Testis (tissue), 3 donors: ENCODE data around the gene SMAD7. TPM values are rescaled to one million over a fixed set of nuclear protein-coding genes. Genes with fewer than 3 reads are reported as not detected.

Source experiments
- DNase-seq: peaks from one replicate; pipeline ENCODE4 v3.0.0-alpha.2; 2019
- H3K27ac ChIP-seq, 2 donors: fragments of 200-600 bp; sonication (generic); one replicate each; pipeline ENCODE4 v1.5.1; 2019
- H3K27me3 ChIP-seq: fragments of 200-600 bp; sonication (generic); one replicate; pipeline ENCODE4 v1.5.1; 2019
- H3K36me3 ChIP-seq: fragments of 200-600 bp; sonication (generic); one replicate; pipeline ENCODE4 v1.5.1; 2017; ENCODE audit warnings: low read depth; ENCODE audit errors: missing control alignments
- H3K4me1 ChIP-seq: fragments of 200-600 bp; sonication (generic); one replicate; pipeline ENCODE4 v1.5.1; 2019
- H3K4me3 ChIP-seq, 2 donors: fragments of 200-600 bp; sonication (generic); one replicate each; pipeline ENCODE4 v1.5.1; 2017 to 2019
- H3K9me3 ChIP-seq: fragments of 200-600 bp; sonication (generic); one replicate; pipeline ENCODE4 v1.5.1; 2017
- CTCF ChIP-seq, 3 experiments: fragments of 450-650 bp in 2 of 3; fragments of 200-600 bp in 1 of 3; sonication (generic) in 1 of 3; IDR thresholded peaks; one replicate each; pipeline ENCODE4 v1.5.1; 2016 to 2019; ENCODE audit warnings: antibody characterized with exemption in 3 of 3, mild to moderate bottlenecking in 2 of 3, moderate library complexity in 1 of 3
- POLR2A ChIP-seq: fragments of 450-650 bp; IDR thresholded peaks from one replicate; pipeline ENCODE4 v1.6.1; 2017; ENCODE audit warnings: antibody characterized with exemption, mild to moderate bottlenecking, moderate library complexity
- WGBS, 2 donors: methylation state at CpG; one replicate each; pipeline ENCODE4 v1.1.5; 2018; 5-methylcytosine and 5-hydroxymethylcytosine counted together
- intact Hi-C: fragments of 100-400 bp; cut with DNase I; formaldehyde crosslinking; loops from one replicate; pipeline ENCODE4 v1.15.1; 2023; ENCODE audit warnings: low total_unique reads
- polyA plus RNA-seq: library from polyadenylated mRNA; stranded (reverse); fragments of 350-450 nt; fragmentation: Illumina TruSeq; extraction: RNeasy Lipid Tissue Mini Kit (QIAGEN cat#74804); gene quantifications from one replicate; pipeline ENCODE4 v1.2.3, GENCODE V29; 2014; ENCODE audit warnings: low read depth, low replicate concordance; ENCODE audit not compliant: insufficient read depth
- total RNA-seq, 2 donors: library from RNA; depleted of rRNA; stranded (reverse); fragments of >200 nt; gene quantifications; one replicate each; pipeline ENCODE4 v1.2.3, GENCODE V29; 2016

Gene SMAD7
- total and polyA plus RNA-seq, 3 donors from 2014 or later: 7.5 to 14.6 (median 9.8) TPM

DNA sequence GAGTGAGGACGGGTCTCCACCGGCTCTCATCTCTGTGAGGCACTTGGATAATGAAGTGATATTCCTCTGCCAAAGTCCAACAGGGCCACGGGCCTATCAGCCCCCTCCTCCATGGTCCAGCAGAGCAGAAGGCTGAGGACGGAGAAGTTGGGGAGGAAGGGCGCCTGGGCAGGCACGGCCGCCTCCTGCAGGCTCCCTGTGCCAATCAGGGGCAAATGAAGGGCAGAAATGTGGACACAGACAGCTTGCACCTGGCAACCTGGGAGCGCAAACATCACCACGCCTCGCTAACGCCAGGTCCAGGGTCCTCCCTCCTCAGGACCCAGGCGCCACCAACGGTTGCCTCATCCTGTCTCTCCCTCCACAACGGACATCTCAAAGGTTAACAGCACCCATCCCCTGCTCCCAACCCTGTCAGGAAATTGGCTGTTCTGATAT lies 24.3 kb downstream of the SMAD7 start:
- Histone ChIP-seq H3K4me3 (no peak overlapping the region), H3K27me3 (no peaks in the 10 kb centered on the region), H3K4me1 (peaks cover 71% of the 10 kb centered on the region), H3K9me3 (no peaks in the 10 kb centered on the region), H3K36me3 (no peaks in the 10 kb centered on the region), H3K27ac (no peak overlapping the region)
- TF ChIP-seq POLR2A (no peak), CTCF (IDR thresholded peaks at IDR 0.05) (no peak)
- WGBS, 2 donors: 86 to 88% methylated on average over 14 of the region's 14 CpGs
- intact Hi-C loops: no loop called here
- no peak for DNase-seq

DNA sequence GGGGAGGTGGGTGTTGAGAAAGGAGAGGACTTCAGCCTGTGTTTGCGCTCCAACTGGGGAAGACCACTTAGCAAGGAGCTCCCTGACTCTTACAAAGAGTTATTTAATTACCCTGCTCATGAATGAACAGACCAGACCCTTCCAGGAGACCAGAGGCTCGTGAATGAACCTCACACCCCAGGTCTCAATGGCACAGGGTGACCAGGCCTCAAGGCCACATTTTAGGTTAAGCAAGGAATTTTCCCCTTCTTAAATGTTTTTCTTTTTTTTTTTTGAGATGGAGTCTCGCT lies 25.3 kb downstream of the SMAD7 start:
- H3K4me3 ChIP-seq: no peak overlapping the region
- peaks cover 67% of the 10 kb centered on the region for H3K4me1 ChIP-seq
- H3K27me3 ChIP-seq: no peaks in the 10 kb centered on the region
- no peaks in the 10 kb centered on the region for H3K36me3 ChIP-seq
- TF ChIP-seq POLR2A (no peak), CTCF (IDR thresholded peaks at IDR 0.05) (no peak)
- peak overlapping the region; percentile 37 to 66 for H3K27ac ChIP-seq
- intact Hi-C loops: no loop called here
- WGBS, 2 donors: 49 to 75% methylated on average over 3 of the region's 3 CpGs
- DNase-seq: no peak
- no peaks in the 10 kb centered on the region for H3K9me3 ChIP-seq

DNA sequence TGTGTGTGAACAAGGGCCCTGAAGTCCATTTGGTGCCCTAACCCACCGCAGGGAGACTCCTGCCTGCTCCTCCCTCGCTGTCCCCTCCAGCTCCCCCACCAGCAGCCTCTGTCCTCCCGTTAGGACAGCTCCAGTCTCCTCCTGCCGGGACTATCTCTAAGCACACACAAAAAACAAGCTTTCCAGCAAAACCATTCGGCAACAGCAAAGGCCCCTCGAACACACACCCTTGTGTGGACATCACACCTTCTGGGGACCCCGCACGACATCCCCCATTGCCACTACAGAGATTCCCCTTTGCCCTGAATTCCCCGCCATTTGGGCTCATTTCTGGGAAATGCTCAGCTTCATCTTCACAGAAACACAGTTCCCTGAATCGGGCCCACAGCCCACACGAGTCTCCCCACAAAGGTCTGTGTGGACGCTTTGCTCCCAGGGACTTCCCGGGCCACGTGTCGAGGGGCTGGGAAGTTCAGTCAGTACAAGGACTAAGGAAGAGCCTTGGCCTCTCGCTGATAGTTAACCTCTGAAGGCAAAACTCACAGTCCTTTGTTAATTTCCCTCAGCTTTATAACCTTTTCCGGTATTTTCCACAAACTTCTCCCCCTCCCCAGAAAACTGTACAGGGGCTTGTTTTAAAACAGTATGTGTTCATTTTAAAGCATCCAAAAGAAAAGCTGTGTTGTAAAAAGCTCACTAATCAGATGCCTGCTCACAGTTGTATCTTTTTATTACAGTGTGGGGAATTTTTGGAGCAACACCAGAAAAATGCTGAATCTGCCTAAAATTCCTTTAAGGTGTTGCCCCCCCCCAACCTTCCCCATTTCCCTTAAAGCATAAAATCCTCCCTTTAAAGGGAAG lies 25.9 kb downstream of the SMAD7 start:
- no peak for TF ChIP-seq CTCF (IDR thresholded peaks at IDR 0.05)
- TF ChIP-seq POLR2A: no peak
- DNase-seq: peak; percentile 55
- Histone ChIP-seq H3K4me3 (no peak overlapping the region), H3K36me3 (no peaks in the 10 kb centered on the region), H3K27me3 (no peaks in the 10 kb centered on the region), H3K9me3 (no peaks in the 10 kb centered on the region), H3K27ac (peak overlapping the region; percentile 37 to 66), H3K4me1 (peaks cover 61% of the 10 kb centered on the region)
- 32 to 44% methylated on average over 14 to 17 of the region's 17 CpGs for WGBS, 2 donors
- intact Hi-C loops: no loop called here

DNA sequence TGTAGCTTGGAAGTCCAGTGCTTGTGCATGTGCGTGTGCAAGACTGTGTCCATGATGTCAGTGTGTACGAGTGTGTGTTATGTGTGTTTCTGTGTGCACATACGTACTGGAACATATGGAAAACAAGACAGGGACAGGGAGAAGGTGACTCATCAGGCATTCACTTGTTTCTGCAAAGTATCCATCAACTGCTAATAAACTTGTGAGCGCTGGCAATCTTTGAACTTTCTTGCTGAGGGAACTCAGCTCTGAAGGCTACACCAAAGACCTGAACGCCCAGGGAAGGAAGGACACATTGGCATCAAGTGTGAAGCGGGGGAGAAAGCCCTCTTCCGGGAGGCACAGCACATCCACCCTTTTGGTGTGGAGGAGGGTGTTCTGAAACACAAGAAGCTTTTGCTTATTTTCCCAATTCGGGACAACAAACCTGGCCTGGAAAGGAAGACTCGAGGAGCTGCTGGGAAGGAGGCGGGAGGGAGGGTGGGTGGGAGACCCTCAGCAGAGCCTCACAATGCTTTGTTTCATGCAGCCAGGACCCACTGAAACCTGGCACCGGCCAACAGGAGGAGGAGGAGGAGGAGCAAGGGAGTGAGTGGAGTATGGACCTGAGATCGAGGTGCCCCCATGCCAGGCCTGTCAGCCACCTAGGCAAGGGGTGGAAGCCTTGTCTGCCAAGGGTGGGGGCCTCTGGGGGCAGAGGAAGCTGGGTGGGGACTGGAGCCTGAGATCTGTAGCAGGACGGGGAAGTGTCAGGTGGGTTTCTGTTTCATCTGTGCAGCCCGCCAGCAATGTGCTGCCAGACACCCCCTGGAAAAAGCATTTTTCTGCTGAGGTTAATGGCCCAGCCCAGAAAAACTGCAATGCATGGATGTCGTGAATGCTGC lies 26.8 kb downstream of the SMAD7 start:
- no peaks in the 10 kb centered on the region for H3K36me3 ChIP-seq
- H3K27me3 ChIP-seq: no peaks in the 10 kb centered on the region
- DNase-seq: no peak
- peak overlapping the region; percentile 37 to 66 for H3K27ac ChIP-seq
- no peak for TF ChIP-seq POLR2A
- no peak for TF ChIP-seq CTCF (IDR thresholded peaks at IDR 0.05)
- no peaks in the 10 kb centered on the region for H3K9me3 ChIP-seq
- peaks cover 53% of the 10 kb centered on the region for H3K4me1 ChIP-seq
- intact Hi-C loops: no loop called here
- WGBS, 2 donors: 48 to 49% methylated on average over 12 to 15 of the region's 15 CpGs
- no peak overlapping the region for H3K4me3 ChIP-seq
